ENCODE results near the gene PTGES2.
A peak's percentile ranks its signal among the peaks of the same experiment; 100 is the strongest.

The PTGES2 gene

DNA sequence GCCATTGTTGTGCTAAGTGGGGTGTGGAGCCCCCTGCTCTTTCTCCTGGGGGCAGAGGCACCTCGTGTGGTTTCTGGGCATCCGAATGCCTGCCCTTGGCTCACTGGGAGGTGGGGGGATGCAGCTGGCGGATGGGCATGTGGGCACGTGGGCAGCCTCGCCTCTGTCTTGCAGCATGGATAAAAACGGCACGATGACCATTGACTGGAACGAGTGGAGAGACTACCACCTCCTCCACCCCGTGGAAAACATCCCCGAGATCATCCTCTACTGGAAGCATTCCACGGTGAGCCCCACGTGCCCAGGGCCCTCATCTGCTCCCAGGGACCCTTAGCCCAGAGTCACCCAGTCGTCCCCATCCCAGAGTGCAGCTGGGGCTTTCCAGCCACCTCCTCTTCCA, 25.3 kb downstream of the PTGES2 start:
- DNase-seq, result no peak

DNA sequence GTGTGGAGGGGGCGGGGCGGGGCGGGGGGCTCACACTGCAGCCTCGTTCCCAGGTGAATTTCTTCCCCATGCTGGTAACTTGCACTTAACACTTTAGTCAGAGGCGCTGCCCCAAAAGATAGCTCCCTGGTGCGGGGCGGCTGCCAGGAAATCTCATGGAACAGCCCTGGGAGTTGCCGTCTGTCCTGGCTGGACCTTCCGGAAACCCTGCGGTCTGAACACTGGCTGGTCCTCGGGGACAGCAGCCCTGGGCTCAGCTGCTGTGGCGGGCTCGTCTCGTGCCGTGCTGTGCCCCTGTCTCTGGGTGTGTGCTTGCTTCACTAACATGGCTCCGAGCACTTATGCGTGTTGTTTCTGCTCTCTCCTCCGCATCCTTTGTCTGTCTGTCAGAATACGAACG, 25.8 kb downstream of the PTGES2 start:
- no peak for DNase-seq

DNA sequence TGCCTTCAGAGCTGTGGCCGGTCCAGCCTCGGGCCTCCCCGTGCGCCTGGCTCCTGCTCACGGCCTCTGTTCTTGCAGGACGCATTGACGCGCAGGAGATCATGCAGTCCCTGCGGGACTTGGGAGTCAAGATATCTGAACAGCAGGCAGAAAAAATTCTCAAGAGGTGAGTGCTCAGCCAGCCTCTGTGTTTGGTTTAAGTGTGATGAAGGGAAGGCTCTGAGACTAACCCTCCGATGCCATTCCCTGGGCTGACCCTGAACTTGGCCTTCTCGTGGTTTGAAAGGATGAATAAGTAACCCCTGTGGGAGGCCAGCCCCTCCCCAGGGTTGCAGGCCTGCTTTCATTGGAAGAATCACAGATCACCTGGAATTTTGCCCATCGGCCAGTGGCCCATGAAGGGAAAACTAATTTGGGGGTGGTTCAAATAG, 26.3 kb downstream of the PTGES2 start:
- no peak for DNase-seq

- no peak for DNase-seq
Observed at GRCh38 chr9:128100581-128100980, 26.9 kb downstream of the PTGES2 start.

DNA sequence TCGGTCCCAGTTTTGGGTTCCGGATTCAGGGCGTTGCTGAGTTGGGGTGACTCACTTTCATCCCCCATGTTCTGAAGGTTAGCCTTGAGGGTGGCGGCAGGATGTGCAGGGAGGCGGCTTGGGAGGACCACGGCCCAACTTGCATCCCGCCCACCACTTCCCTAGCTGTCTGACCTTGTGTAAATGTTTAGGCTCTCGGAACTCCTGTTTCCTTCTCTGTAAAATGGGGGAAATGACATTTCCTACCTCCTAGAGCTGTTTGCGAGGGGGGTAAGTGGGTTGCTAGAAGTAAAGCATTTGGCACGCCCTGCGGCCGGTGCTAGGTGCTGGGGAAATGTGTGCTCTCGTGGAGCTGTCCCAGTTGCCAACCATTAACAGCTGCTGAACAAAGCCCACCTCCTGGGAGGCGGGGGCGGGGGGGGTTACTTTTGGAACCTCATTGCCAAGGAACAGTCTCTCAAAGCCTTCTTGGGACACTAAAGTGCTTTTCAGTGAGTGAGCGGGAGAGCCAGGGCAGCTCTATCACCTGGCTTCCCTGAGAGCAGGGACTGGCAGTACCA, 27.5 kb downstream of the PTGES2 start:
- DNase-seq, result no peak

- no peak for DNase-seq
Observed at GRCh38 chr9:128099231-128099931, 28.1 kb downstream of the PTGES2 start.

GRCh38 chr9:128098297-128099230, 29.0 kb downstream of the PTGES2 start:
- DNase-seq, result peak; percentile 98

- DNase-seq, result no peak
Observed at GRCh38 chr9:128097543-128098296, 29.8 kb downstream of the PTGES2 start.

- no peak for DNase-seq
Observed at GRCh38 chr9:128096616-128097536, 30.7 kb downstream of the PTGES2 start.

DNA sequence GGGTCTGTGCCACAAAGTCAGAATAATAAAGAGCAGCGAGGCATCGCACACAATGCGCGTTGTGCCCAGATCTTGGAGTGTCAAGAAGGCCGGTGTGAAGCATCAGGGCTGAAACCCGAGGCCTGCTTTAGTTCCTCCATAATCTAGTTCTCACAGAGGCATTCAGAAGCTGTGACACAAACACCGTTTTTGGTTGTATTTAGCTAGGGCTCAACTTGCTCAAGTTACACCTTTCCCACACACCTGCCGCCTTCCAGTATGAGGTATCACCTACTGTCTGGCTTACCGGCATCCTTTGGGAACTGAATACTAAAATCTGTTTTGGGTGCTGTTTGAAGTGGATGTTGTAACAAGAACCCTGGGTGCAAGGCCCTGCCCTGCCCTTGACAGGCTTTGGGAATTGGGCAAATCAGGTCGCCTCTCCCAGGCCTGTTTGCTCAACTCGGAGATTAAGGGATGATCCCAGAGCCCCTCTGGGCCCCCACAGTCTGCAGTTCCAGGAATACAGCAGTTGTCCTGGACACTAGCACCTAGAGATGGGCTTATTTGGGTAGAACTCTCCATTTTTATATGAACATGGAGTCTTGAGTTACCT, 32.5 kb downstream of the PTGES2 start:
- DNase-seq, result no peak

DNA sequence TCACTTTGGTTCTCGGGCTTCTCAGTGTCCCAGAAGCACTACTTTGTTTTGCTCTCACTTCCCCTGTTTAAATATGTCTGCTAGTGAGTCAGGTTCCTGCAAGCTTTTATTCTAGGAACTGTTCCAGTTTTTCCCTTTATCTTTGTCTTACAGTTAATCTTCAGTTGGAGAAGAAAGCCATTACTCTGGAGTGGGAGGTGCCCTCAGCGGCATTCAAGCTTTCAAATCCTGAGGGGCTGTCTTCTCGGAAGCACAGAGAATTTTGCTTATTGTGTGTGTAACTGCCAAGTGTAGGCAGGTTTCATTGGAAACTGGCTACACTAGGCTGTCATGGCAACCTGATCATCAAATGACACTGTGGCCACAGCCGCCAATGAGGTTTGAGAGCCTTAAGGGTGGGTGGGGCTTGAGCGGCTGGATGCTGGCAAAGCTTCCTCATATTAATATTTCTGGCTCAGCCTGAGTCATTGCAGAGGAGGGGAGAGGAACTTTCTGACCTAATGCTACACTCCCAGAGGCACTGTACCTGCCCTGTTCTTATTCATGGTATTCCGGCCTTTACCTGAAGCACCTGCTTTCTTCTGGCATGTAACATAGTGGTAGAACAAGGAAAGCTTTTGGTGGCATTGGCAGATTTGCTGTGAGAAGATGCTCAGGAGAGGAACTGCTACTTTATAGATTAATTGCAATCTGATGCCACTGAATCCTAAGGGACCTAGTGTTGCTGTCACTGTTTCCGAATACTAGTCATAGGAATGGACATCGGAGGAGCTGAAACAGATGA, 33.2 kb downstream of the PTGES2 start:
- DNase-seq, result peak; percentile 96

GRCh38 chr9:128093011-128093410, 34.5 kb downstream of the PTGES2 start:
- no peak for DNase-seq

DNA sequence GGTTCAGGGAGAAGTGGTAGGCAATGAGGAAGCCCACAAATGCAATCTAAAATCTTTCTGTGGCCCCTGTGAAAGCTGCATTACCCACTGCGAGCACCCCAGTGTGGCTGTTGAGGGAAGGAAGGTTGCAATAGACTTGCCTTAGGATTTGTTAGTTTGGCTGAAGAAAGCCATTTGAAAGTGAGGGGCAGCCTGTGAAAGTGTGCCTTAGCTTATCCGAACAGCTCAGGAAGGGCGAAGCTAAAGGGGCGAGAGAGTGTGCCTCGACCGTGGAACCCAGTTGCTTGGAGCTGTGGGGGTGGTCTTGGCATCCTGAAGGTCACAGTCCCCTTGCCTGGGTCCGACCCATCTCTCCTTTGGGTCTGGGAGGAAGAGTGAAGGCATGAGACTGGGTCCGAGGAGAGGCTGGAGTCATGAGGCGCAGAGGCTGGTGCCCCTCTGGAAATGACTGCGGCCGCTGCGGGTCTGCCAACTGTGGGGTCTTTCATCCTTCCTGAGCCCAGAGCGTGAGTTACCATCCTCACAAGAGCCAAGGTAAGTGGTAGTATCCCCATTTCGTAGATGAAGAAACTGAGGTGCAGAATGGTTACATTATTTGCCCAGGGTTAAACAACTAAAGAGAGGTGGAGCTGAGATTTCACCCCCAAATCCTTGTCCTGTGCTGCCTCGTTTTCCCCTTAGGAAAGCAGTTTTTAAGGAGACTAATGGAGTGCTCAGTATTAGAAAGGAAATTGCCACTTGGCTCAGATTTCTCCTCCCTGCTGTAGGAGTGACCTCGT, 35.1 kb downstream of the PTGES2 start:
- DNase-seq, result no peak

- DNase-seq, result no peak
Observed at GRCh38 chr9:128091571-128091970, 36.0 kb downstream of the PTGES2 start.

GRCh38 chr9:128091144-128091543, 36.4 kb downstream of the PTGES2 start:
- DNase-seq, result peak; percentile 92

DNA sequence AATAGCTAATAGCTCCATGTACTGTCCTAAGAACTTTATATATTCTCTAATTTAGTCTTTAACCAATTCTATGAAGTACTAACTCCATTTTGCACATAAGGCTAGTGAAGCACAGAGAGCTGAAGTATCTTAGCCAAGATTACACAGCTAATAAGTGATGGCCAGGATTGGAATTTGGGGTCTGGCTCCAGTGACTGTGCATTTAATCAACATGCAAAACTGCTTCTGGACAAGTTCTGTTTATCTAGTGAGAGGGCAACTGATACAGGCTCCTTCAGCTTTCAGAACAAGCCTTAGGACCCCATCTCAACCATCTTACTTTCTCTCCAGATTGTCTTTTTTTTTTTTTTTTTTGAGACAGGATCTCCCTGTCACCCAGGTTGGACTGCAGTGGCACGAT, 38.2 kb downstream of the PTGES2 start:
- no peak for DNase-seq

DNA sequence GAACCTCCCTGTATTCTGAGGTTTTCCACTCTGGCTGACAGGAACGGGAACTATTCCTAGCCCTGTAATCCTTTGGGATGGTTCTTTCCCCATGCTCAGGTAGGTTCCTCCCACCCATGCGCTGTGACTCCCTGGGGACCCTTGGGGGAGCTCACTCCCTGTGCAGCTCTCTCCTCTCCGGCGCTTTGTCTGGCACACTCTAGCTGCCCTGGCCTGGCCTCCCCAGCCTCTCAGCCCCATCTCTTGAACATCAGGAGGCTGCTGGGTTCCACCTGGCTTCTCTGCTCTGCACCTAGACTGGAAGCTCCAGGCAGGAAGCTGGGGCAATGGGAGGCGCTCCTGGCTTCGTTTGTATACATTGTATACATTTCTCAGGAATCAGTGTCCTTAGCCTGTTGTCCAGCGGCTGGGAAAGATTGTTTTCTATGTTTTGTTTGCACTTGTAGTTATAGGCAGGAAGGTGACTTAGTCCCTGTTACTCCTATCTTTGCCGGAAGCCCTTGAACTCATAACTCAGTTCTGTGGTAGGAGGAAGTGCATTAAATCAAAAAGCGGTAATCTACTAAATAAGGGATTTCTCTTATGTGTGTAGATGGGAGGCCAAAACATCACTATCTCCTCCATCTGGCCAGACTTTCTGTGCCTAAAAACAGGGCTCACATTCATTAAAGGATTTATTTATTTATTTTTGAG, 39.1 kb downstream of the PTGES2 start:
- no peak for DNase-seq

- no peak for DNase-seq
Observed at GRCh38 chr9:128087262-128087661, 40.3 kb downstream of the PTGES2 start.

DNA sequence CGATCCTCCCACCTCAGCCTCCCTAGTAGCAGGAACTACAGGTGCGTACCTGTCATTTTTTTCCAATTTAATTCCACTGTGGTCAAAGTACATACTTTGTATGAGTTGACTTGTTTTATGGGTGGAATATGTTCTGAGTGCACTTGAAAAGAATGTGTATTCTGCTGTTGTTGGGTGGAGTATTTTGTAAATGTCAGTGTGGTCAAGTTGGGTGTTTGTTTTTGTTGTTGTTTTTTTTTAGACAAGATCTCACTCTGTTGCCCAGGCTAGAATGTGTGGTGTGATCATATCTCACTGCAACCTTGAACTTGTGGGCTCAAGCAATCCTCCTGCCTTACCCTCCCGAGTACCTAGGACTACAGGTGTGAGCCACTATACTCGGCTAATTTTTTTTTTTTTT, 41.6 kb downstream of the PTGES2 start:
- DNase-seq, result no peak
